Uterus (tissue), 4 donors: ENCODE measurements around the gene TMEM131. TPM values are rescaled to one million over a fixed set of nuclear protein-coding genes. Genes with fewer than 3 reads are reported as not detected.
"Not testable (repeated sequence)": the region's sequence is repeated elsewhere in the genome, so short reads cannot be mapped to it uniquely, and the experiment has no call there.

Source experiments
- DNase-seq, 2 donors: peaks; one replicate each; pipeline ENCODE4 v3.0.0-alpha.2; 2019 to 2020
- H3K27ac ChIP-seq, 2 donors: fragments of 200-600 bp; sonication (generic); 1 replicate in 1 of 2; 2 replicates in 1 of 2; pipeline ENCODE4 v1.5.1; 2016 to 2018
- H3K27me3 ChIP-seq, 2 donors: fragments of 200-600 bp; sonication (generic); one replicate each; pipeline ENCODE4 v1.5.1; 2018 to 2019; ENCODE audit warnings: control low read depth in 1 of 2
- H3K36me3 ChIP-seq, 2 donors: fragments of 200-600 bp; sonication (generic); one replicate each; pipeline ENCODE4 v1.5.1; 2019; ENCODE audit warnings: control low read depth in 1 of 2
- H3K4me1 ChIP-seq, 2 donors: fragments of 200-600 bp; sonication (generic); one replicate each; pipeline ENCODE4 v1.5.1; 2018 to 2019; ENCODE audit warnings: control low read depth in 1 of 2
- H3K4me3 ChIP-seq, 2 donors: fragments of 200-600 bp; sonication (generic); 1 replicate in 1 of 2; 2 replicates in 1 of 2; pipeline ENCODE4 v1.5.1; 2018 to 2019; ENCODE audit warnings: mild to moderate bottlenecking in 1 of 2
- H3K9me3 ChIP-seq, 2 donors: fragments of 200-600 bp; sonication (generic); one replicate each; pipeline ENCODE4 v1.5.1; 2019; ENCODE audit warnings: control low read depth in 1 of 2
- POLR2A ChIP-seq, 2 donors: fragments of 450-650 bp; IDR thresholded peaks; one replicate each; pipeline ENCODE4 v1.6.1; 2016; ENCODE audit warnings: antibody characterized with exemption in 2 of 2, mild to moderate bottlenecking in 1 of 2, moderate library complexity in 1 of 2
- intact Hi-C: fragments of 100-400 bp; cut with DNase I; formaldehyde crosslinking; loops from one replicate; pipeline ENCODE4 v1.15.1; 2023; ENCODE audit warnings: low total_unique reads
- total RNA-seq, 4 donors: library from RNA; depleted of rRNA in 3 of 4; stranded (reverse); fragments of >200 nt in 3 of 4; gene quantifications; one replicate each; pipeline versions ENCODE4 v1.1.0 to v1.2.4, GENCODE V29; 2014 to 2023
- TF ChIP-seq, protein P1 (sequence below), 4 experiments: fragments of 200-600 bp in 2 of 4; fragments of 450-650 bp in 2 of 4; sonication (generic) in 2 of 4; IDR thresholded peaks; one replicate each; pipeline ENCODE4 v1.5.1; 2016 to 2019; ENCODE audit warnings: antibody characterized with exemption in 4 of 4, mild to moderate bottlenecking in 2 of 4, moderate library complexity in 1 of 4
- donor health status: DM: yes; HTN: yes; CAD: no.

TMEM131 gene
- total RNA-seq, 4 donors from 2014 or later: 14.1 to 62.4 (median 35.4) TPM

DNA sequence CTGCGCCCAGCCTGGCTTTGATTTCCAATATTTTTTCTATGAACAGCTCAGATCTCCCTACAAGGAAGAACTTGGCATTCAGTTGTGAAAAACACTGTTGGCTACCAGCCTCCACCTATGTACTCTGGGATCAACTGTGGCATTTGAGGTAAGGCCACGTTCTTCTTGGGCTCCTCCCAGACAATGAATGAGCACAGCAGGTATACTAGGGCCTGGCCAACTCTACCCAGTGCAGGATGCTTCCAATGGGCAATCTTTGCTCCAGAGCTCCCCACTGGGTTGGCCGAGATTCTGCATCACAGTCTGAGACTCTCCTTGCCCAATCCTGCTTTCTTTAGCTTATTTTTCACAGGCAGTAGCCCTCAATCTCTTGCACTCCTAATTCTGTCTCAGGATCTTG, 75.9 kb downstream of the TMEM131 start:
- Histone ChIP-seq H3K36me3 (no peaks in the 10 kb centered on the region), H3K9me3 (no peaks in the 10 kb centered on the region), H3K27ac (no peak overlapping the region), H3K27me3 (no peaks in the 10 kb centered on the region), H3K4me3 (no peak overlapping the region), H3K4me1 (no peaks in the 10 kb centered on the region)
- intact Hi-C loops: no loop called here
- TF ChIP-seq POLR2A (IDR thresholded peaks at IDR 0.05): no peak
- TF ChIP-seq, protein P1, sequence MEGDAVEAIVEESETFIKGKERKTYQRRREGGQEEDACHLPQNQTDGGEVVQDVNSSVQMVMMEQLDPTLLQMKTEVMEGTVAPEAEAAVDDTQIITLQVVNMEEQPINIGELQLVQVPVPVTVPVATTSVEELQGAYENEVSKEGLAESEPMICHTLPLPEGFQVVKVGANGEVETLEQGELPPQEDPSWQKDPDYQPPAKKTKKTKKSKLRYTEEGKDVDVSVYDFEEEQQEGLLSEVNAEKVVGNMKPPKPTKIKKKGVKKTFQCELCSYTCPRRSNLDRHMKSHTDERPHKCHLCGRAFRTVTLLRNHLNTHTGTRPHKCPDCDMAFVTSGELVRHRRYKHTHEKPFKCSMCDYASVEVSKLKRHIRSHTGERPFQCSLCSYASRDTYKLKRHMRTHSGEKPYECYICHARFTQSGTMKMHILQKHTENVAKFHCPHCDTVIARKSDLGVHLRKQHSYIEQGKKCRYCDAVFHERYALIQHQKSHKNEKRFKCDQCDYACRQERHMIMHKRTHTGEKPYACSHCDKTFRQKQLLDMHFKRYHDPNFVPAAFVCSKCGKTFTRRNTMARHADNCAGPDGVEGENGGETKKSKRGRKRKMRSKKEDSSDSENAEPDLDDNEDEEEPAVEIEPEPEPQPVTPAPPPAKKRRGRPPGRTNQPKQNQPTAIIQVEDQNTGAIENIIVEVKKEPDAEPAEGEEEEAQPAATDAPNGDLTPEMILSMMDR (IDR thresholded peaks at IDR 0.05): no peak
- no peak for DNase-seq

DNA sequence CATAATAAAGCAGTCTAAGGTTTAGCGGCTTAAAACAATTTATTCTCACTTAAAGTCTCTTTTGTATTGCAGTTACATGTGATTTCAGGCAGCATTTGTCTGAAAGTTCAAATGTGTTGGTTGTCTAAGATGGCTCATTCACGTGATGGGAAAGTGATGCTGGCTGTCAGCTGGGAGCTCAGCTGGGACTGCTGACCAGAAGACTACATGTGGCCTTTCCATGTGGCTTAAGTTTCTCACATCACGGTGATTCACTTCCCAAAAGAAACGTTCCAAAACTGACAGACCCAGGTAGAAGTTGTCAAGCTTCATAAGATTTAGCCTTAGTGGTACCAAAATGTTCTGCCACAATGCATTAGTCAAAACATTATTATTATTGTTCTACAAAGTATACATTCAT, 76.9 kb downstream of the TMEM131 start:
- Histone ChIP-seq H3K27ac (no peak overlapping the region), H3K36me3 (no peaks in the 10 kb centered on the region), H3K4me1 (no peaks in the 10 kb centered on the region), H3K27me3 (no peaks in the 10 kb centered on the region), H3K9me3 (no peaks in the 10 kb centered on the region), H3K4me3 (no peak overlapping the region)
- intact Hi-C loops: no loop called here
- no peak for DNase-seq
- no peak for TF ChIP-seq POLR2A (IDR thresholded peaks at IDR 0.05)
- TF ChIP-seq, protein P1 (IDR thresholded peaks at IDR 0.05): no peak

DNA sequence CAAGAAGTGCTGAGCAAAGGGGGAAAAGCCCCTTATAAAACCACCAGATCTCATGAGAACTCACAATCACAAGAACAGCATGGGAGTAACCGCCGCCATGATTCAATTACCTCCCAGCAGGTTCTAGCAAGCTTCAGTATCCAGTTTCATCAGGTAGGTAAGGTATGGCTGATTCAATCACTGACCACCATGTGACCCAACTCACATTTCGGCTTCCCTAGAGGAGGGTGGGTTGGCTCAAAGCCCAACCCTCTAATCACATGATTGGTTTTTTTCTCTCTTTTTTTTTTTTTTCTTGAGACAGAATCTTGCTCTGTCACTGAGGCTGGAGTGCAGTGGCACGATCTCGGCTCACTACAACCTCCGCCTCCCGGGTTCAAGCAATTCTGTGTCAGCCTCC, 78.1 kb downstream of the TMEM131 start:
- H3K4me1 ChIP-seq, H3K27me3 ChIP-seq, intact Hi-C loops, H3K27ac ChIP-seq, H3K36me3 ChIP-seq, H3K4me3 ChIP-seq, H3K9me3 ChIP-seq, DNase-seq: not testable (repeated sequence)

DNA sequence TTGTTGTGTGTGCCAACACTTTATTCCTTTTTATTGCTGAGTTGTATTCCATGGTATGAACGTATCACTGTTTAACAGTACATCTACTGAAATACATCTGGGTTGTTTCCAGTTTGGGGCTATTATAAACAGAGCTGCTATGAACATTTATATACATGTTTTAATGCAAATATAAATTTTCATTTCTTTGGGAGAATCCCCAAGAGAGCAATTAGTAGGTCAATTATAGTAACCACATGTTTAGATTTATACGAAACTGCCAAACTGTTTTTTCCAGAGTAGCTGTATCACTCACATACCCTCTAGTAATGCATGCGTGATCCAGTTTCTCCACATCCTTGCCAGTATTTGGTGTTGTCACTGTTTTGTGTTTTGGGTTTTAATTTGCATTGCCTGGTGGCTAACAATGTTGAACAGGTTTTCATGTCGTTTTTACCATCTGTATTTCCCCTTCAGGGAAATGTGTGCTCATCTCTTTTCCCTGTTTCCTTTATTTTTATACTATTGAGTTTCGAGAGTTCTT, 81.0 kb downstream of the TMEM131 start:
- no peak for DNase-seq
- Histone ChIP-seq H3K4me1 (no peaks in the 10 kb centered on the region), H3K27me3 (no peaks in the 10 kb centered on the region), H3K9me3 (no peaks in the 10 kb centered on the region), H3K27ac (no peak overlapping the region), H3K36me3 (no peaks in the 10 kb centered on the region), H3K4me3 (no peak overlapping the region)
- intact Hi-C loops: no loop called here
- TF ChIP-seq, protein P1 (IDR thresholded peaks at IDR 0.05): no peak
- TF ChIP-seq POLR2A (IDR thresholded peaks at IDR 0.05): no peak

DNA sequence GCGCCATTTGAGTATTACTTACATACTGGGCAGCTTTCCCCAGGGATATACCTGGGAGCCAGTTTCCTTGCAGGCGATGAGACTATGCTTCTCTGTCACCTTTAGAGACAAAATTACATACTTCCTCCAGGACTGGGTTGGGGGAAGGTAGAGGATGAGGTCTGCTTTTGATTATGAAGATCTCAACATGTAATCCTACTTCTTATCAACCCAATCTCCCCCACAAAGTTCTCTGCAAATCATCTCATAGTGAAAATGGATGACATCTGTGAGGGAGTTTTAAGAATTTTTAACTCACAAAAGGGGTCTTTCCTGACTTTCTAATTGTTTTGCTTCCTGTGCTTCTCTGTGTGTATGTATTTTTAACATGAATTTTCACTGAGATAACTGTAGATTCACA, 81.9 kb downstream of the TMEM131 start:
- no peaks in the 10 kb centered on the region for H3K4me1 ChIP-seq
- intact Hi-C loops: no loop called here
- no peak overlapping the region for H3K4me3 ChIP-seq
- no peak for DNase-seq
- no peaks in the 10 kb centered on the region for H3K36me3 ChIP-seq
- TF ChIP-seq, protein P1 (IDR thresholded peaks at IDR 0.05): no peak
- TF ChIP-seq POLR2A (IDR thresholded peaks at IDR 0.05): no peak
- H3K27ac ChIP-seq: no peak overlapping the region
- H3K27me3 ChIP-seq: no peaks in the 10 kb centered on the region
- no peaks in the 10 kb centered on the region for H3K9me3 ChIP-seq
